K562 (cell line): ENCODE results near the gene ZNF296. TPM values are rescaled to one million over a fixed set of nuclear protein-coding genes. Genes with fewer than 3 reads are reported as not detected.
A peak's percentile ranks its signal among the peaks of the same experiment; 100 is the strongest.

Experiments used
- ARNT ChIP-seq, 2 experiments: fragments of 450-650 bp; IDR thresholded peaks; 2 replicates each; pipeline ENCODE4 v1.6.1; 2016; ENCODE audit warnings: mild to moderate bottlenecking in 1 of 2
- BHLHE40 ChIP-seq: IDR thresholded peaks from 2 replicates; pipeline ENCODE4 v1.6.1; 2011; ENCODE audit warnings: low read length, improper control_type of control experiment
- BRF1 ChIP-seq: IDR thresholded peaks from 3 replicates; pipeline ENCODE4 v1.6.1; 2011; ENCODE audit warnings: borderline replicate concordance, mild to moderate bottlenecking; ENCODE audit not compliant: insufficient read length; ENCODE audit errors: extremely low read depth
- CHD2 ChIP-seq: IDR thresholded peaks from 2 replicates; pipeline ENCODE4 v1.6.1; 2011; ENCODE audit warnings: low read depth, low read length
- ERF ChIP-seq: fragments of 450-650 bp; formaldehyde crosslinking; IDR thresholded peaks from 2 replicates; pipeline ENCODE4 v1.4.0; 2020; ENCODE audit warnings: mild to moderate bottlenecking, mixed read lengths
- HNRNPH1 ChIP-seq: fragments of 200-400 bp; formaldehyde crosslinking; optimal IDR thresholded peaks from 2 replicates; pipeline ENCODE3; 2017; ENCODE audit warnings: low read depth, mild to moderate bottlenecking, low read length, moderate library complexity
- HNRNPL ChIP-seq: fragments of 200-400 bp; formaldehyde crosslinking; IDR thresholded peaks from 2 replicates; pipeline ENCODE4 v1.6.1; 2017; ENCODE audit warnings: low read depth, mild to moderate bottlenecking, low read length
- KAT8 ChIP-seq: fragments of 450-650 bp; IDR thresholded peaks from 2 replicates; pipeline ENCODE4 v1.6.1; 2016; ENCODE audit warnings: low read depth, mild to moderate bottlenecking
- OTX1 ChIP-seq: fragments of 450-650 bp; formaldehyde crosslinking; IDR thresholded peaks from 2 replicates; pipeline ENCODE4 v1.4.0; 2022; ENCODE audit warnings: mild to moderate bottlenecking
- RAD21 ChIP-seq, 2 experiments: fragments of 250-450 bp in 1 of 2; fragments of 450-650 bp in 1 of 2; sonication (Bioruptor Pico) in 1 of 2; formaldehyde crosslinking in 1 of 2; IDR thresholded peaks in 1 of 2; conservative IDR thresholded peaks in 1 of 2; 2 replicates each; pipeline versions ENCODE4 v1.4.0 to v1.8.0; 2020 to 2022; ENCODE audit warnings: mild to moderate bottlenecking in 2 of 2, moderate library complexity in 1 of 2
- SIX5 ChIP-seq, 2 experiments: IDR thresholded peaks; 2 replicates each; pipeline ENCODE4 v1.6.1; 2011; ENCODE audit warnings: low read length in 2 of 2, borderline replicate concordance in 1 of 2, low read depth in 1 of 2, mild to moderate bottlenecking in 1 of 2, moderate library complexity in 1 of 2; ENCODE audit not compliant: insufficient read depth in 1 of 2
- SMARCA5 ChIP-seq: fragments of 450-650 bp; IDR thresholded peaks from 2 replicates; pipeline ENCODE4 v1.6.1; 2016
- SRSF9 ChIP-seq: fragments of 200-400 bp; formaldehyde crosslinking; IDR thresholded peaks from 2 replicates; pipeline ENCODE4 v1.6.1; 2017; ENCODE audit warnings: low read depth, low read length, borderline replicate concordance
- STAG1 ChIP-seq: sonication (generic); formaldehyde crosslinking; IDR thresholded peaks from 2 replicates; pipeline ENCODE4 v1.5.0; 2020; ENCODE audit warnings: missing genetic modification reagents, borderline replicate concordance
- TBL1XR1 ChIP-seq, 2 experiments: IDR thresholded peaks; 2 replicates each; pipeline ENCODE4 v1.6.1; 2012; ENCODE audit warnings: improper control_type of control experiment in 2 of 2, low read length in 2 of 2, mild to moderate bottlenecking in 1 of 2
- TSC22D4 ChIP-seq: fragments of 450-650 bp; IDR thresholded peaks from 2 replicates; pipeline ENCODE4 v1.6.1; 2016; ENCODE audit warnings: missing genetic modification characterization, missing biosample characterization, control low read depth
- YBX1 ChIP-seq: fragments of 450-650 bp; IDR thresholded peaks from 2 replicates; pipeline ENCODE4 v1.7.1; 2016; ENCODE audit warnings: mild to moderate bottlenecking
- ZNF444 ChIP-seq: fragments of 250-450 bp; sonication (Bioruptor Pico); IDR thresholded peaks from 2 replicates; pipeline ENCODE4 v1.4.0; 2020; ENCODE audit warnings: mild to moderate bottlenecking, moderate library complexity
- ZNF589 ChIP-seq: fragments of 200-800 bp; sonication (Bioruptor generic); IDR thresholded peaks from 2 replicates; pipeline ENCODE4 v1.6.1; 2016; ENCODE audit warnings: low read depth, missing genetic modification characterization, missing compliant biosample characterization
- polyA plus RNA-seq, 8 experiments: library from polyadenylated mRNA; depleted of rRNA in 4 of 8; stranded (reverse) in 5 of 8; unstranded in 3 of 8; fragments of >200 nt; fragmentation: Nextera tagmentation in 2 of 8; fragmentation: Illumina TruSeq in 1 of 8; extraction: Ambion mirVana in 2 of 8; extraction: Trizol in 1 of 8; gene quantifications; 2 replicates each; pipeline versions ENCODE4 v1.2.1 to v1.2.3, GENCODE V29; 2011 to 2014; ENCODE audit warnings: inconsistent platforms in 1 of 8, missing spikeins in 1 of 8
- total RNA-seq, 7 experiments: library from RNA; depleted of rRNA in 6 of 7; stranded (reverse); fragments of >200 nt in 6 of 7; fragmentation: Illumina TruSeq in 2 of 7; extraction: Trizol in 2 of 7; gene quantifications; 2 replicates each; pipeline versions ENCODE4 v1.2.1 to v1.2.3, GENCODE V29; 2011 to 2021; ENCODE audit warnings: low replicate concordance in 1 of 7
- TF ChIP-seq, protein P1 (sequence below): fragments of 200-400 bp; formaldehyde crosslinking; IDR thresholded peaks from 2 replicates; pipeline ENCODE4 v1.6.1; 2017; ENCODE audit warnings: mild to moderate bottlenecking, low read depth, low read length, moderate library complexity
- TF ChIP-seq, protein P2 (sequence below): fragments of 450-650 bp; formaldehyde crosslinking; IDR thresholded peaks from 2 replicates; pipeline ENCODE4 v1.4.0; 2020; ENCODE audit warnings: mild to moderate bottlenecking, moderate library complexity
- TF ChIP-seq, protein P3 (sequence below): fragments of 250-450 bp; sonication (Bioruptor Pico); IDR thresholded peaks from 2 replicates; pipeline ENCODE4 v1.6.1; 2021; ENCODE audit warnings: mild to moderate bottlenecking
- TF ChIP-seq, protein P4 (sequence below): fragments of 450-650 bp; formaldehyde crosslinking; IDR thresholded peaks from 2 replicates; pipeline ENCODE4 v1.4.0; 2020; ENCODE audit warnings: mild to moderate bottlenecking, moderate library complexity

The ZNF296 gene
- total and polyA plus RNA-seq, 9 of the 15 experiments (the other 6 are each of a cell fraction or from before 2014, with no cell fraction given), result 0.03 to 8.8 (median 0.47) TPM; not detected in 1

DNA sequence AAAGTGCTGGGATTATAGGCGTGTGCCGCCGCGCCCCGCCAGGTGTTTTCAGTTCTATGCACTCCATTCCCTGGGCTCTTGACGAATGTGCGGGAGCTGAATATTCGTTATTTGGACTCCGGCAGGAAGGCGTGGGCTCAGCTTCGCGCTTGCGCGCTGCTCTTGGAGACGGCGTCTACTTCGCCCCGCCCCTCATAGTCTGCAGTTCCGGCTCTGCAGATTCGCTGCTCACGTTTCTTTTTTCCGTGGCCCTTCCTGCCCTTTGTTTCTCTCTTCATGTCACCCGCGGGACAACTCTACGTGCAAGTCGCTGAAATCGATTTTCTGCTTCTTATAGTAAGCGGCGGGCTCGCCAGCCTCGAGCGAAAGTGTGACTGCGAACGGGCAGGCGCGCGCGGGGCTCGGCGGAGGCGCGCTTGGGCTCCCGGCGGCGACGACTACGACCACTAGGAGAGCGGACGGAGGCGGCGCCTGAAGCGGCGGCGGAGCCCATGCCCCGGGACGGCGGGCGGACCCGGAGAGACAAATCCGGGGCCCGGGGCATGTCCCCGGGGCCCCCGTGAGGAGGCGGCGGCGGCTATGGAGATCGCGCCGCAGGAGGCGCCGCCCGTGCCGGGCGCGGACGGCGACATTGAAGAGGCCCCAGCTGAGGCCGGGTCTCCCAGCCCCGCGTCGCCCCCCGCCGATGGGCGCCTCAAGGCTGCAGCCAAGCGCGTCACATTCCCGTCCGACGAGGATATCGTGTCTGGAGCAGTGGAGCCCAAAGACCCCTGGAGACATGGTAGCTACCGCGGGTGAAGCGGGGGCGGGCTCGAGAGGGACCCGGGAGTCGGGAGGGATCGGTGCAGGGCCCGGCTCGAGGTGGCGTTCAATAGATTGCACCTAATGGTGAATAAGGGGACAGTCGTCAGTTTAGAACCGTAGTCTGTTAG lies 16.7 kb upstream of the ZNF296 start, which contains the start of gene PPP1R37 (continued):
- TF ChIP-seq, protein P1, sequence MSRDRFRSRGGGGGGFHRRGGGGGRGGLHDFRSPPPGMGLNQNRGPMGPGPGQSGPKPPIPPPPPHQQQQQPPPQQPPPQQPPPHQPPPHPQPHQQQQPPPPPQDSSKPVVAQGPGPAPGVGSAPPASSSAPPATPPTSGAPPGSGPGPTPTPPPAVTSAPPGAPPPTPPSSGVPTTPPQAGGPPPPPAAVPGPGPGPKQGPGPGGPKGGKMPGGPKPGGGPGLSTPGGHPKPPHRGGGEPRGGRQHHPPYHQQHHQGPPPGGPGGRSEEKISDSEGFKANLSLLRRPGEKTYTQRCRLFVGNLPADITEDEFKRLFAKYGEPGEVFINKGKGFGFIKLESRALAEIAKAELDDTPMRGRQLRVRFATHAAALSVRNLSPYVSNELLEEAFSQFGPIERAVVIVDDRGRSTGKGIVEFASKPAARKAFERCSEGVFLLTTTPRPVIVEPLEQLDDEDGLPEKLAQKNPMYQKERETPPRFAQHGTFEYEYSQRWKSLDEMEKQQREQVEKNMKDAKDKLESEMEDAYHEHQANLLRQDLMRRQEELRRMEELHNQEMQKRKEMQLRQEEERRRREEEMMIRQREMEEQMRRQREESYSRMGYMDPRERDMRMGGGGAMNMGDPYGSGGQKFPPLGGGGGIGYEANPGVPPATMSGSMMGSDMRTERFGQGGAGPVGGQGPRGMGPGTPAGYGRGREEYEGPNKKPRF, result no peak
- TF ChIP-seq TBL1XR1 (IDR thresholded peaks at IDR 0.05; ENCODE audit: low read length in 2 of 2) (no peak), ERF (no peak), ARNT (IDR thresholded peaks at IDR 0.05) (no peak), BRF1 (no peak), HNRNPL (no peak), ZNF444 (CRISPR knock-in tag) (no peak), YBX1 (no peak), TSC22D4 (no peak), HNRNPH1 (no peak), ZNF589 (CRISPR knock-in tag) (0 out of 2 replicates have a peak, but pooled peaks have one; percentile 48), SIX5 (IDR thresholded peaks at IDR 0.05; ENCODE audit: borderline replicate concordance in 1 of 2, insufficient read depth in 1 of 2, low read depth in 1 of 2, low read length in 2 of 2) (no peak), STAG1 (no peak), OTX1 (CRISPR knock-in tag) (no peak), KAT8 (no peak), RAD21 (CRISPR knock-in tag; conservative IDR thresholded peaks at IDR 0.05 in 1 of 2, IDR thresholded peaks at IDR 0.05 in 1 of 2) (peak in 1 of 2 experiments; percentile 2; a peak in 2 of 4 replicates), SRSF9 (no peak), CHD2 (no peak; the same call in 1 of the 2 replicates), SMARCA5 (no peak), BHLHE40 (peak; percentile 96)
- TF ChIP-seq, protein P2, sequence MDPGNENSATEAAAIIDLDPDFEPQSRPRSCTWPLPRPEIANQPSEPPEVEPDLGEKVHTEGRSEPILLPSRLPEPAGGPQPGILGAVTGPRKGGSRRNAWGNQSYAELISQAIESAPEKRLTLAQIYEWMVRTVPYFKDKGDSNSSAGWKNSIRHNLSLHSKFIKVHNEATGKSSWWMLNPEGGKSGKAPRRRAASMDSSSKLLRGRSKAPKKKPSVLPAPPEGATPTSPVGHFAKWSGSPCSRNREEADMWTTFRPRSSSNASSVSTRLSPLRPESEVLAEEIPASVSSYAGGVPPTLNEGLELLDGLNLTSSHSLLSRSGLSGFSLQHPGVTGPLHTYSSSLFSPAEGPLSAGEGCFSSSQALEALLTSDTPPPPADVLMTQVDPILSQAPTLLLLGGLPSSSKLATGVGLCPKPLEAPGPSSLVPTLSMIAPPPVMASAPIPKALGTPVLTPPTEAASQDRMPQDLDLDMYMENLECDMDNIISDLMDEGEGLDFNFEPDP (CRISPR knock-in tag), result no peak
- TF ChIP-seq, protein P3, sequence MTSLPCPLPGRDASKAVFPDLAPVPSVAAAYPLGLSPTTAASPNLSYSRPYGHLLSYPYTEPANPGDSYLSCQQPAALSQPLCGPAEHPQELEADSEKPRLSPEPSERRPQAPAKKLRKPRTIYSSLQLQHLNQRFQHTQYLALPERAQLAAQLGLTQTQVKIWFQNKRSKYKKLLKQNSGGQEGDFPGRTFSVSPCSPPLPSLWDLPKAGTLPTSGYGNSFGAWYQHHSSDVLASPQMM (CRISPR knock-in tag), result no peak
- TF ChIP-seq, protein P4, sequence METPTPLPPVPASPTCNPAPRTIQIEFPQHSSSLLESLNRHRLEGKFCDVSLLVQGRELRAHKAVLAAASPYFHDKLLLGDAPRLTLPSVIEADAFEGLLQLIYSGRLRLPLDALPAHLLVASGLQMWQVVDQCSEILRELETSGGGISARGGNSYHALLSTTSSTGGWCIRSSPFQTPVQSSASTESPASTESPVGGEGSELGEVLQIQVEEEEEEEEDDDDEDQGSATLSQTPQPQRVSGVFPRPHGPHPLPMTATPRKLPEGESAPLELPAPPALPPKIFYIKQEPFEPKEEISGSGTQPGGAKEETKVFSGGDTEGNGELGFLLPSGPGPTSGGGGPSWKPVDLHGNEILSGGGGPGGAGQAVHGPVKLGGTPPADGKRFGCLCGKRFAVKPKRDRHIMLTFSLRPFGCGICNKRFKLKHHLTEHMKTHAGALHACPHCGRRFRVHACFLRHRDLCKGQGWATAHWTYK (CRISPR knock-in tag), result 0 out of 2 replicates have a peak, but pooled peaks have one; percentile 20
